D721Med (cell line): Measurements from ENCODE around the gene PCBP3.

Experiments
- DNase-seq: peaks from one replicate; pipeline ENCODE4 v3.0.0; 2011; ENCODE audit warnings: low spot score; ENCODE audit not compliant: insufficient read length
- FAIRE-seq: peaks from 2 replicates; lab custom pipeline; 2011; peaks lifted over from hg19 to GRCh38; lab: Jason Lieb, UNC
- TF ChIP-seq, protein P1 (sequence below): IDR thresholded peaks from 2 replicates; pipeline ENCODE4 v1.5.1; 2012; ENCODE audit warnings: mild to moderate bottlenecking, control low read depth; ENCODE audit not compliant: insufficient read depth; ENCODE audit errors: missing control alignments

Gene PCBP3

DNA sequence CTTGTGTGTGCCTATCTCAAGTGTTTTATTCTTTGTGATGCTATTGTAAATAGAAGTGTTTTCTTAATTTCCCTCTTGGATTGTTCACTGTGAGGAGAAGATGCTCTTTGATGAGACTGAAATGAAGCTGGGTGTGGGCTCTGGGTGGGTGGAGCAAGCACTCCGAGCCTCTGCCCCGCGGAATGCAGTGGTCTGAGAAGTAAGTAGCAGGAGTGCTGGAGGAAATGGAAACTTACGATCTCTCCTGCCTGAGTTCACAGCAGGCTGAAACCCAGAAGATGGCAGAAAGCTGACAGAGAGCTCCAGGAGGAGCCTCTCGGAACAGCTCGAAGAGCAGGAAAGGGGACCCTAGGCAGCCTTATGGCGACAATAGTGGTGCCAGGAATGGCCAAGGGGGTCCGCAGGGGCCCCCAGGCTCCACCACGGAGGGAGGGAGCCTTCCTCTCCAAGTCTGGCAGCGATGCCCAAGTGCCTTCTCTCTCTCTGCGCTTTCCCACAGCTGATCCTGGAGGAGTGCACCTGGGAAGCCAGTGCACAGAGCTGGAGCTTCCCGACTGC lies 211.2 kb downstream of the PCBP3 start:
- FAIRE-seq (no peak), DNase-seq (no peak)
- TF ChIP-seq, protein P1, sequence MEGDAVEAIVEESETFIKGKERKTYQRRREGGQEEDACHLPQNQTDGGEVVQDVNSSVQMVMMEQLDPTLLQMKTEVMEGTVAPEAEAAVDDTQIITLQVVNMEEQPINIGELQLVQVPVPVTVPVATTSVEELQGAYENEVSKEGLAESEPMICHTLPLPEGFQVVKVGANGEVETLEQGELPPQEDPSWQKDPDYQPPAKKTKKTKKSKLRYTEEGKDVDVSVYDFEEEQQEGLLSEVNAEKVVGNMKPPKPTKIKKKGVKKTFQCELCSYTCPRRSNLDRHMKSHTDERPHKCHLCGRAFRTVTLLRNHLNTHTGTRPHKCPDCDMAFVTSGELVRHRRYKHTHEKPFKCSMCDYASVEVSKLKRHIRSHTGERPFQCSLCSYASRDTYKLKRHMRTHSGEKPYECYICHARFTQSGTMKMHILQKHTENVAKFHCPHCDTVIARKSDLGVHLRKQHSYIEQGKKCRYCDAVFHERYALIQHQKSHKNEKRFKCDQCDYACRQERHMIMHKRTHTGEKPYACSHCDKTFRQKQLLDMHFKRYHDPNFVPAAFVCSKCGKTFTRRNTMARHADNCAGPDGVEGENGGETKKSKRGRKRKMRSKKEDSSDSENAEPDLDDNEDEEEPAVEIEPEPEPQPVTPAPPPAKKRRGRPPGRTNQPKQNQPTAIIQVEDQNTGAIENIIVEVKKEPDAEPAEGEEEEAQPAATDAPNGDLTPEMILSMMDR = no peak

- TF ChIP-seq, protein P1 = no peak
- FAIRE-seq (no peak), DNase-seq (no peak)
Observed at GRCh38 chr21:45855248-45855811, 211.8 kb downstream of the PCBP3 start.

DNA sequence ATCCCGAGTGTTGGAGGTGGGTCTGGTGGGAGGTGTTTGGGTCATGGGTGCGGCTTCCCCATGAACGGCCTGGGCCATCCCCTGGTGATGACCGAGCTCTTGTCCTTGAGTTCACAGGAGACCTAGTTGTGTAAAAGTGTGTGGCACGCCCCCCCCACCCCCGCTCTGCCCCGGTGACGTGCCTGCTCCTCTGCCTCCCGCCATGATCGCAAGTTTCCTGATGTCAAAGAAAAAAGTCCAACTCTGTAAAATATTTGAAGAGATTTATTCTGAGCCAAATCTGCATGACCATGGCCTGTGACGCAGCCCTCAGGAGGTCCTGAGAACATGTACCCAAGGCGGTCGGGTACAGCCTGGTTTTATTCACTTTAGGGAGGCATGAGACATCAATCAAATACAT lies 212.9 kb downstream of the PCBP3 start:
- TF ChIP-seq, protein P1 = no peak
- DNase-seq (no peak), FAIRE-seq (no peak)

GRCh38 chr21:45856906-45857305 lies 213.4 kb downstream of the PCBP3 start:
- TF ChIP-seq, protein P1 = no peak
- FAIRE-seq (no peak), DNase-seq (no peak)

GRCh38 chr21:45857761-45858160 lies 214.2 kb downstream of the PCBP3 start:
- TF ChIP-seq, protein P1 = no peak
- no peak for FAIRE-seq
- no peak for DNase-seq

- no peak for FAIRE-seq
- TF ChIP-seq, protein P1 = no peak
- DNase-seq = no peak
Observed at GRCh38 chr21:45858180-45858579, 214.7 kb downstream of the PCBP3 start.

- DNase-seq = no peak
- no peak for FAIRE-seq
- TF ChIP-seq, protein P1 = no peak
Observed at GRCh38 chr21:45859041-45859761, 215.7 kb downstream of the PCBP3 start.
